ENCODE results near the gene STAMBP. TPM values are rescaled to one million over a fixed set of nuclear protein-coding genes. Genes with fewer than 3 reads are reported as not detected.

Gene STAMBP
- total and polyA plus RNA-seq, 9 of the 15 experiments (the other 6 are each of a cell fraction or from before 2014, with no cell fraction given), result 36.9 to 75.2 (median 48.8) TPM

- TF ChIP-seq BRCA1 (IDR thresholded peaks at IDR 0.05), result no peak
- no peak for TF ChIP-seq BRCA1 (CRISPR knock-in tag; IDR thresholded peaks at IDR 0.05)
- no peak for TF ChIP-seq UBTF (IDR thresholded peaks at IDR 0.05; ENCODE audit: borderline replicate concordance in 1 of 2, low read depth in 2 of 2, low read length in 2 of 2)
- no peak for TF ChIP-seq SRSF7 (optimal IDR thresholded peaks at IDR 0.05; ENCODE audit: low read depth, low read length)
- TF ChIP-seq PBX2 (CRISPR knock-in tag; IDR thresholded peaks at IDR 0.05; ENCODE audit: low read depth), result no peak
- TF ChIP-seq PBX2 (tag; conservative IDR thresholded peaks at IDR 0.05; ENCODE audit: low read depth), result no peak
- TF ChIP-seq ZNF707 (CRISPR knock-in tag; conservative IDR thresholded peaks at IDR 0.05), result no peak
- TF ChIP-seq KDM4B (IDR thresholded peaks at IDR 0.05; ENCODE audit: borderline replicate concordance in 2 of 2, low read depth in 1 of 2), result no peak
- no peak for TF ChIP-seq CBFB (CRISPR knock-in tag; IDR thresholded peaks at IDR 0.05)
- TF ChIP-seq SREBF1 (IDR thresholded peaks at IDR 0.05; ENCODE audit: borderline replicate concordance, low read depth, low read length), result no peak
- TF ChIP-seq NCOA1 (IDR thresholded peaks at IDR 0.05; ENCODE audit: low read depth), result no peak
- no peak for TF ChIP-seq CBX1 (IDR thresholded peaks at IDR 0.05; ENCODE audit: low read depth)
- TF ChIP-seq ZNF316 (IDR thresholded peaks at IDR 0.05), result no peak
- TF ChIP-seq LCOR (CRISPR knock-in tag; IDR thresholded peaks at IDR 0.05), result no peak
- peak; percentile 68 to 87 for TF ChIP-seq RAD21 (CRISPR knock-in tag; conservative IDR thresholded peaks at IDR 0.05 in 1 of 2, IDR thresholded peaks at IDR 0.05 in 1 of 2)
- TF ChIP-seq RB1 (IDR thresholded peaks at IDR 0.05; ENCODE audit: low read depth), result peak; percentile 14; the same call in 1 of the 2 replicates
- TF ChIP-seq SNRNP70 (optimal IDR thresholded peaks at IDR 0.05; ENCODE audit: low read depth, low read length), result no peak
- no peak for TF ChIP-seq CGGBP1 (CRISPR knock-in tag; IDR thresholded peaks at IDR 0.05)
- TF ChIP-seq ZBTB33 (CRISPR knock-in tag; IDR thresholded peaks at IDR 0.05), result no peak
- TF ChIP-seq XRCC3 (IDR thresholded peaks at IDR 0.05), result no peak
- no peak for TF ChIP-seq SMAD3 (CRISPR knock-in tag; conservative IDR thresholded peaks at IDR 0.05)
- no peak for TF ChIP-seq NCOA4 (IDR thresholded peaks at IDR 0.05; ENCODE audit: partially characterized antibody)
- TF ChIP-seq ZNF212 (CRISPR knock-in tag; IDR thresholded peaks at IDR 0.05), result no peak
Measured at GRCh38 chr2:73907840-73908452, 79.2 kb downstream of the STAMBP start (continued).
